H4 (cell line): Measurements from ENCODE around the gene FHDC1. TPM values are rescaled to one million over a fixed set of nuclear protein-coding genes. Genes with fewer than 3 reads are reported as not detected.

Source experiments
- total RNA-seq: library from RNA; depleted of rRNA; stranded (reverse); fragments of >200 nt; shearing (Covaris generic); gene quantifications from 2 replicates; pipeline ENCODE4 v1.2.3, GENCODE V29; 2014; rRNA removed

The FHDC1 gene
- total RNA-seq, 1 experiment from 2014 or later = 0.15 TPM

Other genes starting within 250 kb of the FHDC1 start
- 0.16 and 0.60 TPM in 2 replicates for gene TIGD4, start 156.6 kb upstream of the FHDC1 start, total RNA-seq
- gene ARFIP1, start 156.4 kb upstream of the FHDC1 start, total RNA-seq = 39.9 and 58.4 TPM in 2 replicates